Ramos (cell line): ENCODE data around the gene LDLR.

ENCODE experiments used
- in situ Hi-C: fragments of 300-500 bp; cut with MboI; formaldehyde crosslinking; loops from one replicate; pipeline ENCODE4 v1.14.3; 2022; ENCODE audit warnings: low sequenced_read_pairs; ENCODE audit not compliant: unreplicated experiment

Gene LDLR

GRCh38 chr19:11089254-11090013 lies at the start of gene LDLR:
LDLR (plus strand) TSS chr19:11089463; CDS start chr19:11089549, 86 bp downstream.
- in situ Hi-C loops = no loop called here

GRCh38 chr19:11041194-11041593 lies 48.1 kb upstream of the LDLR start:
- in situ Hi-C loops = no loop called here

- in situ Hi-C loops = no loop called here
Measured at GRCh38 chr19:11041966-11042627, 47.2 kb upstream of the LDLR start.

- in situ Hi-C loops = no loop called here
Measured at GRCh38 chr19:11044431-11044830, 44.8 kb upstream of the LDLR start.

- in situ Hi-C loops = no loop called here
Measured at GRCh38 chr19:11045536-11045935, 43.7 kb upstream of the LDLR start.

- in situ Hi-C loops = no loop called here
Measured at GRCh38 chr19:11046605-11047354, 42.5 kb upstream of the LDLR start.

- in situ Hi-C loops = no loop called here
Measured at GRCh38 chr19:11047866-11048265, 41.4 kb upstream of the LDLR start.

GRCh38 chr19:11050323-11051114 lies 38.7 kb upstream of the LDLR start:
- in situ Hi-C loops = no loop called here

- in situ Hi-C loops = no loop called here
Measured at GRCh38 chr19:11053817-11054195, 35.5 kb upstream of the LDLR start.

GRCh38 chr19:11054200-11054599 lies 35.1 kb upstream of the LDLR start:
- in situ Hi-C loops = no loop called here

- in situ Hi-C loops = no loop called here
Measured at GRCh38 chr19:11054628-11055027, 34.6 kb upstream of the LDLR start.

- in situ Hi-C loops = no loop called here
Measured at GRCh38 chr19:11058246-11059030, 30.8 kb upstream of the LDLR start.

- in situ Hi-C loops = no loop called here
Measured at GRCh38 chr19:11059511-11060358, 29.5 kb upstream of the LDLR start.

- in situ Hi-C loops = no loop called here
Measured at GRCh38 chr19:11061952-11062351, 27.3 kb upstream of the LDLR start.

GRCh38 chr19:11063434-11063833 lies 25.8 kb upstream of the LDLR start:
- in situ Hi-C loops = no loop called here

- in situ Hi-C loops = no loop called here
Measured at GRCh38 chr19:11064831-11065303, 24.4 kb upstream of the LDLR start.

- in situ Hi-C loops = no loop called here
Measured at GRCh38 chr19:11066326-11066725, 22.9 kb upstream of the LDLR start.

- in situ Hi-C loops = no loop called here
Measured at GRCh38 chr19:11067356-11068113, 21.7 kb upstream of the LDLR start.
